RPMI7951 (cell line): Measurements from ENCODE around the gene COA5. TPM values are rescaled to one million over a fixed set of nuclear protein-coding genes. Genes with fewer than 3 reads are reported as not detected.

Experiments used
- DNase-seq: peaks from one replicate; pipeline ENCODE4 v3.0.0-alpha.2; 2012; ENCODE audit warnings: low read depth
- total RNA-seq: library from RNA; depleted of rRNA; stranded (reverse); fragments of >200 nt; shearing (Covaris generic); gene quantifications from 2 replicates; pipeline ENCODE4 v1.2.3, GENCODE V29; 2014; rRNA removed

Gene COA5, protein sequence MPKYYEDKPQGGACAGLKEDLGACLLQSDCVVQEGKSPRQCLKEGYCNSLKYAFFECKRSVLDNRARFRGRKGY
- total RNA-seq: 41.0 and 43.5 TPM in 2 replicates

DNA sequence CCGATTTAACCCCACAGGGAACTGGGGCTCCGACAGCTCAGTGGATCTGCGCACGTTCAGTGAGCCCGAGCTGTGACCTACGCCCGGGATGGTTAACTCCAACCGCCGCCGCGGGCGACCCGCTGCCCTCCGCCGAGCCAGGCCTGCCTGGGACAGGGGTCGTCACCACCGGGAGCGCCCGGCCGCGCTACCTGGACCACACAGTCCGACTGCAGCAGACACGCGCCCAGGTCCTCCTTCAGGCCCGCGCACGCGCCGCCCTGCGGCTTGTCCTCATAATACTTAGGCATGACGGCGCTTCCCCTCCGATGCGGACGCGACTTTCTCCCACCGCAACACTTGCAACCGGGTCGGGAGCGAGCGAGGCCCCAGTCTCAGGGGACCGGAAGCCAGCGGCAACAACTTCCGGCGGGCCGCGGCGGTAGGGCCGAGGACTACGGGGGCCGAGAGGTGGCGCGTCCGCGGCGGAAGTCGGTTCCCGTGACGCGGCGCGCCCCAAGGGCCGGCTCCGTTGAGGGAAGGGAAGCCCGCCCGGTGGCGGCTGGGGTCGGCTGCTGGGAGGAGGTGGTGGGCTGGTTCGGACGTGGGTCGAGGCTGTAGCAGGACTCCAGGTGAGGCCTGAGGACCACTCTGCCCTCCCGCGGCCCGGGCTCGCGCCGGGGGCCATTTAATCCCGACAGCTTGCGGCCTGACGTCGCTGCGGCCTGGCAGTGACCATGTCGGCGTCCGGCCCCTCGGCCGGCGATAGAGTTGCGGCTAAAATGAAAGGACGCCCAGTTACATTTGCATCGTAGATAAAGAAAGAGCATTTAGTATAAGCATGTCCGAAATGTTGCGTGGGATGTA is at the start of gene COA5, which contains the start of gene UNC50:
TSS of gene COA5 (minus strand) at position 397 of the 846 bp plus-strand sequence. CDS start at position 290, 107 bp downstream.
TSS of gene UNC50 (plus strand) at position 474 of the 846 bp plus-strand sequence. CDS start 1,171 bp downstream, outside the sequence.
- peak; percentile 91 for DNase-seq

DNA sequence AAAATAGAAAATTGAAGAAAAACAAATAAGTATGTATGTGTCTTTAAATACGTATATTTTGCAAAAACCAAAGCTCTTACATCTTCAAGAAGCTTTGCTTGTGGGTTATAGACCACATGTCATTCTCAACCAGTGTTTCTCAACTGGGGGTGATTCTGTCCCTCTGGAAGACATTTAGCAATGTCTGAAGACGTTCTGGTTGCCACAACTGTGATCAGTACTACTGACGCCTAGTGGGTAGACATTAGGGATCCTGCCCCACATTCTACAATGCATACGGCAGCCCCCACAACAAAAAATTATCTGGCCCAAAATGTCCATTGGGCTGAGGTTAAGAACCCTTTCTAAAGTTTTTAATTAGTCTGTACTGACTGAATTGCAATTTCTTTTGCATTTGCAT is 48.5 kb upstream of the COA5 start:
- DNase-seq: no peak

DNA sequence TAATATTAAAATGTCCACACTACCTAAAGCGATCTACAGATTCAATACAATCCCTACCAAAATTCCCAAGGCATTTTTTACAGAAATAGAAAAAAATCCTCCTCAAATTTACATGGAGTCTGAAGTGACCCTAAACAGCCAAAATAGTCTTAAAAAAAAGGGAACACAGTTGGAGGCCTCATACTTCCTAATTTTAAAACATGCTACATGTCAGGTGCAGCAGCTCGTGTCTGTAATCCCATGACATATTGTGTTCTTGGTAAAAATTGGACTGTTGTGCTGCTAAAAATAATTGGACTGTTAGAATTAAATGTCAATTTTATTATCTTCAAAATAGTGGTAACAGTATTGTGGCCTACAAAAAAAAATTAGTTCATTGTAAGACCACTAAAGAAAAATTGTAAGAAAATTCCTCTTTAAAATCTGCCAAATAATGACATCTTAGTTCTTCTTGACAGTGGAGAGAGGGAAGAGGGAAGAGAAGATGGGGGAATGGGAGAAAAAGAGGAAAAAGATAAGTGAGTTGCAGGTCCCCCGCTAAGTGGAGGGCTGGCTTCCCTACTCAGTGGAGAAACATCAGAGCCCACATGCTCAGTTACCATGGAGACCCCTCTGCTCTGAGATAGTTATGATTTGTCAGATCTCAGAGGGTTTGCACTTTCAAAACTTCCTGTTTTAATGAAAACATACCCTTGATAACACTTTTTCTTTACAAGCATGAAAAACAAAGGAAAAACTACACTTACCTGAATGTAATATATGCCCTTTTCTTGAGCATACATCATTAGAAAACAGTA is 46.6 kb upstream of the COA5 start:
- DNase-seq: no peak

DNA sequence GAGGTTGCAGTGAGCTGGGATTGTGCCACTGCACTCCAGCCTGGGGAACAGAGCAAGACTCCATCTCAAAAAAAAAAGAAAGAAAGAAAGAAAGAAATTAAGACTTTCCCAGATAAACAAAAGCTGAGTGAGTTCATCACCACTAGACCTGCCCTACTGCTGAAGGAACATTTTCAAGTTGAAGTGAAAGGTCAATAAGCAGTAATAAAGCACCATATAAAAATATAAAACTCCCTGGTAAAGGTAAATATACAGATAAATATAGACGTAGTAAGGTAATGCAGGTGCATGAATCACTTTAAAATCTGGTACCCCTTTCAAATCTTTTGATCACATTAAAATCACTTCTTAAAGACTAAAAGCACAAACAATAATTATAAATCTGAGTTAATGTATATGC is 42.7 kb upstream of the COA5 start:
- no peak for DNase-seq

DNA sequence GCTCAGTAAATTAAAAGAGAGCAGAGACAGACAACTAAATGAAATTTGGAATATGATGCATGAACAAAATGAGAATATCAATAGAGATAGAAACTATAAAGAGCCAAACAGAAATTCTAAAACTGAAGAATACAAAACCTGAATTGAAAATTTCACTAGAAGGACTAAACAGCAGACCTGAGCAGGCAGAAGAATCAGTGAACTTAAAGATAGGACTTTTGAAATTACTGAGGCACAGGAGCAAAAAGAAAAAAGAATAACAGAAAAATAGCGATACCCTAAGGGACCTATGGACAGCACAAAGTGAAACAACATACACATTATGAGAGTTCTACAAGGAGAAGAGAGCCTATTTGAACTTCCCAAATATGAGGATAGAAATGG is 41.7 kb upstream of the COA5 start:
- DNase-seq: no peak

DNA sequence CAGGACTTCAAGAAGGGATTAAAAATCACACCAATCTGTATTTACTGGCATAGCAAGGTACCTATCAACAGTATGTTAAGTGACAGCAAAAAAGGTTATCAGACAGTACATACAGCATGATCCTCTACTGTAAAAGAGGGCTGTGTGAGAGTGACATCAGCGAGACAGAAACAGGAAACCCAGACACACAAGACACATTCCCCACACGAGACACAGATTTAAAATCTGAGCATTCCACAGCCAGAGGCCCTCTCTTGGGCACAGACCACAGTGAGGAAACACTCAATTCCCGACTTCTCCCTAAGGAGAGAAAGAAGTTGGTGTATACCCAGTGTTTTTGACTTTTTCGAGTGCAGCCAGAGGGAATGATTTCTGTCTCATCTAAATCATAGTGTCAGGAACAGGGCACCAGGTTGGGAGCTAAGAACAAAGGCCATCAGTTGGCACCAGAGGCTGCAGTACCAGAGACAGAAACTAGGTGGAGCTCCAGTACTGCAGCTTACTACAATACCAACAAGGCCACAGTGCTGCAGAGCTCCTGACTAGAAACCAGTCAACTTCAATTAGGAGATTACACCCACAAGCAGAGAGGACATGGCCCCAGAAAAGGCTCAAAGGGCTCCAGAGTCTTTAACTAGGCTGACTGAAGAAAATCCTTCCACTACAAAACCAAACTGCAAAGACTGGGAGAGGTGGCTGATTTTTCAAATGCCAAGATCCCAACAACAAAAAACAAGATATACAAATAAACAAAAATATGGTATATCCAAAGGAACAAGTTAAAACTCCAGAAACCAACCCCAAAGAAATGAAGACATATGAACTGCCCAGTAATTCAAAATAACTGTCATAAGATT is 41.1 kb upstream of the COA5 start:
- DNase-seq: peak; percentile 70

DNA sequence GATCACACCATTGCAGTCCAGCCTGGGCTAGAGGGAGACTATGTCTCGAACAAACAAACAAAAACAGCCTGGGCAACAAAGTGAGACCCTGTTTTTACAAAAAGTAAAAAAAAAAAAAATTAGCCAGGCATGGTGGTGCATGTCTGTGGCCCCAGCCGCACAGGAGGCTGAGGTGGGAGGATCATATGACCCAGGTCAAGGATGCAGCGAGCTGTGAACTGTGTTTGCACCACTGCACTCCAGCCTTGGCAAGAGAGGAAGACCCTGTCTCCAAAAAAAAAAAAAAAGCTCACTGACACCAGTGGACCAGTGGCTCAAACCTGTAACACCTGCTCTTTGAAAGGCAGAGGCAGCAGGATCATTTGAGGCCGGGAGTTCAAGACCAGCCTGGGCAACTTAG is 40.1 kb upstream of the COA5 start:
- no peak for DNase-seq

DNA sequence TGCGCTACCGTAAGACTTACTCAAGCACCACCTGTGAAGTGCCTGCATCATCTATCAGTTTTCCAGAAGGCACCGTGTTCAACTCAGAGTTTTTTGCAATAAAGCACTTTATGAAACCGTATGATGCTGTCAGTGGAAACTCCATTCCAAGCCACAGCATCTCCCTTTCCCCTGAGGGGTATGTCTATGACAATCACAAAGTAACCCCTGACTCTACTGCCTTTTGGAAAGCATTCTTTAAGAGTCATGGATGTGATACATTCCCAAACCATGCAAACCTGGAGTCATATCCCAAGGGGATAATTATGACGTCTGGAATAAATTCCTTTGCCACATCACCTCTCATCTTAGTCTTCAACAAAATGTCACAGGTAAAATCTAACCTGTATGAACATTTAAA is 39.3 kb upstream of the COA5 start:
- peak; percentile 13 for DNase-seq

DNA sequence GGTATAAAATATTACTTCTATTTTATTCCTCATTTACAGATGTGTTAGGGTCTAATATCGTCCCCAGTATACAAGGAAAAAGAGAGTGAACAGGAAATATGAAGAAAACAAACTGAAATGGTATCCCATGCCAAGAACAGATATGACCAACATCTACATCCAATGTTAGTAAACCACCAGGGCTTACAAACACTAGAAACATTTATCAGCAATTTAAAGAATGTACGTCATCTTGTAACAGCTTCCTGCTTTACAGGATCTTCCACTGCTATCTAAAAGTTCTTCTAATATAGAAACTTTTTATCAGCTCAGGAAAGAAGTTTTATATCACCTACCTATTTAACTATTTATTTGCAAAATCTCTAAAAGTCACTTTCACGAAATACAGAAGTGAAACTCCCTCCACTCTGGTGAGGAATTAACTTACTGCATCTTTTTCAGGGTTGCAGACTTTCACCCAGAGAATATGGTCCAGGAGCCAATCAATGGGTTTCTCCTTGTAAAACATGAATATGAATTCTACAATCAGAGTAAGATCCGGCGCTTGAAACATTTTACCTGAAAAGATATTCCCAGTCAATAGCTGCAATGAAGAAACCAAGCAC is 35.3 kb upstream of the COA5 start:
- no peak for DNase-seq

DNA sequence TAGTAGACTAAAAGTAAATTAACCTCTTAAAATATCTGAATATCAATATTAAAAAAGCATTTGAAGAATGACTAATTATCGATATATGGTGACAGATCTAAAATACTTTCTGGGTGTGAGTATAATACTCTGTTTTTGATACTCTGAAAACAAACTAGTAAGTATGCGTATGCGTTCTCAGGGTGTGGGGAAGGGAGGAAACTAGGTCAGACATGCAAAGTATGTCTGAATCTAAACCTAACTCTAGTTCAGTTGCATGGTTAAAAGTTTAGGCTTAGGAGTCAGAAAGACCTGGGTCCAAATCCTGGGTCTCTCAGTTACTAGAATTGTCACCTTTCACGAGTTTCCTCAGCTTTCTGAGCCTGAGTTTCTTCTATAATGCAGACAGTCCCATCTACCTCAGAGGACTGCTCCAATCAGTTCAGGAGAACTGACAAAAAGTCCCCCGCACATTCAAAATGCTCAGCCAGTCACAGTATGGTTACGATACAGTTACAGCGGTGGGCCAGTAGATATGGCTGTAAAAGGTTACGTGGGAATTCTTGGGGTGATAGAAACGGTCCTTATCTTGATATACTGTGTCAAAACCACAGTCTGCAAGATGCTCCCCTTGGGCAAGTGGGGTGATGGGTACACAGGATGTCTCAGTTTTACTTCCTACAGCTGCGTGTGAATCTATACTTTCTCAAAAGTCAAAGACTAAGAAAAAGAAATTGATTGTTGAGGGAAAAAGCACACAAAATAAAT is 29.3 kb upstream of the COA5 start:
- no peak for DNase-seq

DNA sequence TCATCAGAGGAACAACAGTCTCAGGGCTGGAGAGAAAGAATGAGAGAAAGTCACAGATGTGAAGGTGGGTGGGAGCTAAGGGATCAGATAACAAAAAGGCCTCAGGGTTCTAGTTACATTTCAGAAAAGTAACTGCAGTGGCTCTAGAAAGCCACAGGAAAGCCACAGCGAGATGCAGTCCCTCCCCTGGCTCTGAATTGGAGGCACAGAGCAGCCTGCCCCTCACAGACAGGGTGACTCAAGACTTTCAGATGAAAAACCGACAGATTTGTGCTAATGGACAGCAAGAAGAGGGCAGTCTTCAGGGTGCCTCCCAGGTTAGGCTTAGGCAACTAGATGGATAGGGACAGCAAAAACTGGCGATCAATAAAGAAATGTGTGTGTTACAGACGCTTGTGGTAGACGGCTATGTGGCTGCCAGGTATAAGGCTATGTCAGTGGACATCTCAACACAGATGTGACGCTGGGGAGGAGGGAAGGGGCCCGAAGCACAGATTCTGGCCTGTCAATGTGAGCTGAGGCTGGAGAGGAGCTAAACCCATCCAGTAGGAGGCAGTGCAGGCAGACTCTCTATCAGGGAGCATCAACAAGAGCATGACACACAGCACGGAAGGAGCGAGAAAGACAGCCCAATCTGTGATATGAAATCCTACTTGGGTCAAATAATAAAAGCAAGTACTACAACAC is 26.2 kb upstream of the COA5 start:
- DNase-seq: peak; percentile 79

DNA sequence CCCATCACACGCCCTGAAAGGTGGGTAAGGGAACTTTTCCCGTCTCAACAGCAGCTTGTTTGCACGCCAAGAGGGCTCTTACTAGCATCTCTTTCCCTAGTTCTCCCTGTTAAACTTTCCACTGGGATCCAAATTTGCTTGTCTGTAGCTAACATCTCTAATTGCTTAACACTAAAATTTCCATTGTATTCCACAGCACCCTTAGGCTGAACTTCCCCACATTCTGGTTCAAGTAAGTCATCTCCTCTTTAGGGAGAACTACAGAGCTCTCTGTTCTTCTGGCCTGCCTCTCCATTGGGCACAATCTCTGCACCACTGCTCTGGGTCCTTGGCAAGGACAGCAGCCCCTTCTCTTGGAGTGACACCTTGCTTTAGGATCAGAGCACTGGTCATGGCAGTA is 24.0 kb upstream of the COA5 start:
- DNase-seq: no peak

DNA sequence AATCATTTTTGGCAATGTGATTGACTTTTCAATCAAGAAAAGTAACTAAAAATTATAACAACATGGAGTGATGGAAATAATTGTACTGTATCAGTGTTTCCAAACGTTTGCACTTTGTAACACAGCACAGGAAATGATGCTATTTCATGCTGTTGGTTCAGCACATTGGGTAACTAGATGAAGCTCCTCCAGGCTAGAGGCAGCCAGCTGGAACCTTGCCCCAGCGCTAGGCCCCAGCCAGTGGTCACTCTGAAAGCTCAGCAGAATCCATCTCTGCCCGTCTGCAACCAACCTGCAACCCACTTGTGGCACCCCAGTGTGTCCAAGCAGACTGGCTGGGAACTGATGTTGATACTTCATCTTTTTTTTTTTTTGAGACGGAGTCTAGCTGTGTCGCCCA is 15.3 kb upstream of the COA5 start:
- peak; percentile 16 for DNase-seq

DNA sequence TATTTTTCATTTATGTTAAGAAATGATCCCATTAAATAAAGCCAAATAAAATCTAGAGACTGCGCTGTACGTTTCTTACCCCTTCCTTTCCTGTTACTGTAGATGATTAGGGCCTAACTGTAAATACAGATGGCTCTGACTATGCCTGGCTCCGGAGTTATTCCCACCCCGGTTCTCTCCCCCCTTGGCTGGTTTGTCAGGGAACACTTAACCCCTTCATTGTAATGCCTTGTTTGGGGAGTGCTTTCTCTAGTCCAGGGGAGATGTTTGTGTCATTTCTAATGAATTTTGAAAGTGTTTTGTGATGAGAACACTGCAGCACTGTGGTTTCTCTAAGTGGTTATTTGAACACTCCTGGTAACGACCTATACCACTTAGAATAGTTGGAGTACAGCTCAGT is 8.8 kb upstream of the COA5 start:
- DNase-seq: no peak

DNA sequence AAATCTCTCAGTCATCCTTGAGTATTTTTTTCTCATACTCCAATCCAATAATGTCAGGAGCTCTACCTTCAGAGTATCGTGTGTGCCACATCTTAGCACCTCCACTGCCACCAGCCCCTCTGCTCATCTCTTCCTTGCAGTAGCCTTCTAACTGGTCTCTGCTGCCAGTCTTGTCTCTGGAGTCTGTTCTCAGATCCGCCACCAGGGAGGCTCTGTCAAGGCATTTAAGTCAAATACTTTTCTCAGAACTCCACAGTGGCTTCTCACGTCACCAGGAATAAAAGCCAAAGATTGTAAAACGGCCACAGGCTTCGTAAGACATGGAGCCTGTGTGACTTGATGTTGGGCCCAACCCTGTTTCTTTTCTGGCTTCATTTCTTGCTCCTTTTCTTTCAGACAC is 7.2 kb upstream of the COA5 start:
- no peak for DNase-seq

DNA sequence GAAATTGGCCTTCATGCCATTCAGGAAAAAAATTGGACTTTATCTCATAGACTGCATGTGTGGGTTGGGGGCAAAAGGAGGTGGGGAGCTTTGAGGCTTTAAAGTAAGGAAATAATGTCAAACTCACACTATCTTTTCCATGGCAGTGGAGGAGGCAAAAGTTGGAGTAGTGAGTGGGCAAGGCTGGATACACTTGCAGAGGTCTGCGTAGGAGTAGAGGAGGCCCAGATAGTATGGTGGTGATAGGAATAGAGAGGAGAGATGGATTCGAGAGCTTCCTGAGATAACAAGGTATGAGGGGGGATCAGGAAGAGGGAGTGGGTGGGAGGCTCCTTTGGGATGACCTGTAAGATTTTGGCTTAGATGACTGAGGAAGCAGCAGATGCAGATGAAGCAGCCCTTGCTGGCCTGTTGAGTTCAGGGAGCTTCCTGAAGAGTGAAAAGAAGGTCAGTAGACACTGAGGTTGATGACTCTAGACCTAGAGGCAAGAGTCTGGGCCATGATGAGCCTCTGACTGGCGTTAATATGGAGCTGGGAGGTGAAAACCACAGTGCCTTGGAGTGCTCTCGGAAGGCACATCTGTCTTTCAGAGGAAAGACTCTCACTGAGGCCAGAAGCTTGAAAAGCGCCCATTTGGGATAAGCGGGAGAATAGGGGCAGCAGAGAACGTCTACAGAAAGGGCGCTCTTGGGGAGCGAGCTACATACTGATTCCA is 5.9 kb upstream of the COA5 start:
- no peak for DNase-seq

DNA sequence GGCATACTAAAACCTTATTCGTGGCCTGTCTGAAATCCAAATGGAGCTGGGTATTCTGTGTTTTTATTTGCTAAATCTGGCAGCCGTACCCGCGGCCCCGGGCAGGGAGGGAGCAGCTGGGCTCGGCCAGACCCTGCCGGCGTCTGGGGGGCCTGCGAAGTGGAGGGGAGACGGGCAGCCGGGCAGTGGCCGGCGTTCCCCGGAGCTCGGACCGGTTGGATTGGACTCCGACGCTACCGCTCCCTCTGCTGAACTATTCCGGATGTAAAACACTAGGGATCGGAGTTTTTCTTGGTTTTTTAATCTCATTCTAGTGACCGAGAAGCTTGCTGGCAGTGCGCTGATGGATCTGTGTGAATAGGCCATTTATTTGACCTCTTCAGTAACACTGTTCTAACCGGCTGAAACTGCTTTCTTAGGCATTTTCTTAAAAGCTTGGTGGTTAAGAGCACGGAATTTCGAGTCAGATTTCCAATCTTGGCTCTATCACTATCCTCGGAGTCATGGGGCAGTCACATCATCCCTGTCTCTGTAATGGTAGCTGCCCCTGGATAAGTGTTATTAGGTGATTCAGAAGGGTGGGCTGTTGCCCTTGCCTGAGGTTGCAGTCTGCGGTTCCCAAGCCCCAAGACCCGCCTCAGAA is 771 bp upstream of the COA5 start:
- peak; percentile 47 for DNase-seq

DNA sequence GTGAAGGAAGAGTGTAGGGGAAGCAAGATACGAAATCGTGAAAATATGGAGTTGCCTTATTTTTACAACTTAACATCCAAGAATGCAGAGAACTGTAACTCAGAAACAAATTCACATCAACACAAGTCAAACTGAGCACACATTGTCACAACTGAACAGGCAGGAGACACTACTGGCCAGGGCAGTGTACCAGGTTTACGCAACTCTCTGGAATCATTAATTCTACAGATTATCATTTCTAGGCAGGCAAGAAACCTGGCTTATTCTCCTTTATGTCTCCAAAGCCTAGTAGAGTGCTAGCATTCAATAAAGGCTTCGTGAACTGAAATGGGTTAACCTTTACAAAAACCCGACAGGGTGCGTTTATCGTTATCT is 584 bp downstream of the COA5 start:
- DNase-seq: no peak

DNA sequence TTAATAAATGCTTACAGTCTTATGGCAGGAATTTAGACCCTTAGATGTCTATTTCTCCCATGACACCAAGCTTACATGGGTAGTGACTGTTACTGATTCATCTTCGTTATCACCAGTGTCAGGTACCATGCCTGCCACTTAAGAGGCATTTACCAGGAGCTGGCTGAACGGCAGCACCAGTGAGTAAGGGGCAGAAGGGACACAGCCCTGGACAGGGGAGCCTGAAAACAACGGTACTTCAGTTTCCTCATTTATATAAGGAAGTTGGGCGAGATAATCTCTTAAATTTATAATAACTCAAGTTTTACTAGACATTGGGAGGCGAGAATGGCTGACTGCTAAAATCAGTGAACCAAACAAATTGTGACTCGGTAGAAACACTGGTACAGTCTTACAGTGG is 1.2 kb downstream of the COA5 start:
- no peak for DNase-seq
